Endothelial cell of umbilical vein (primary cell): ENCODE data around the gene CACTIN. TPM values are rescaled to one million over a fixed set of nuclear protein-coding genes. Genes with fewer than 3 reads are reported as not detected.

ENCODE experiments used
- BruUV-seq: library from RNA; stranded (reverse); fragments of 400-500 nt; replicated peaks from 2 replicates; lab custom pipeline; 2021; lab: Mats Ljungman, UMichigan
- CTCF ChIA-PET: fragments of 300-600, 350-600 bp; sonication (Branson Sonifier 250); formaldehyde crosslinking; loops from one replicate; lab custom pipeline; 2021; ENCODE audit warnings: antibody characterized with exemption, inconsistent platforms; lab: Charles Lee
- POLR2A ChIA-PET: fragments of 300-600, 350-600 bp; sonication (Branson Sonifier 250); formaldehyde crosslinking; loops from one replicate; lab custom pipeline; 2021; ENCODE audit warnings: antibody characterized with exemption, inconsistent platforms; lab: Charles Lee
- DNase-seq: peaks from one replicate; pipeline ENCODE4 v3.0.0-alpha.2; 2011; ENCODE audit warnings: low read depth, low spot score
- FAIRE-seq: peaks from 2 replicates; lab custom pipeline; 2011; peaks lifted over from hg19 to GRCh38; lab: Jason Lieb, UNC
- H2AFZ ChIP-seq: 2 replicates; pipeline ENCODE4 v1.6.0; 2012; ENCODE audit warnings: low read depth, low read length, control low read depth, inconsistent platforms
- H3K27ac ChIP-seq: 2 replicates; pipeline ENCODE4 v1.5.1; 2011; ENCODE audit warnings: low read depth, mild to moderate bottlenecking, control low read depth, low read length, moderate library complexity; ENCODE audit not compliant: insufficient read depth
- H3K27me3 ChIP-seq, 2 experiments: 2 replicates each; pipeline versions ENCODE4 v1.6.0 to v1.6.1; 2011; ENCODE audit warnings: low read length in 2 of 2, mixed read lengths in 1 of 2; ENCODE audit not compliant: control insufficient read depth in 2 of 2, insufficient read depth in 2 of 2
- H3K36me3 ChIP-seq, 2 experiments: 2 replicates in 1 of 2; 3 replicates in 1 of 2; pipeline ENCODE4 v1.5.1; 2011; ENCODE audit warnings: low read length in 2 of 2, mild to moderate bottlenecking in 1 of 2, moderate library complexity in 1 of 2; ENCODE audit not compliant: control insufficient read depth in 2 of 2, insufficient read depth in 2 of 2; ENCODE audit errors: extremely low read depth in 1 of 2
- H3K4me1 ChIP-seq: 3 replicates; pipeline ENCODE4 v1.5.1; 2011; ENCODE audit warnings: mild to moderate bottlenecking, low read length; ENCODE audit not compliant: control insufficient read depth, insufficient read depth; ENCODE audit errors: extremely low read depth
- H3K4me2 ChIP-seq: 2 replicates; pipeline ENCODE4 v1.6.1; 2011; ENCODE audit warnings: low read length, control low read depth, mixed read lengths; ENCODE audit not compliant: insufficient read depth
- H3K4me3 ChIP-seq, 3 experiments: fragments of 200-600 bp in 1 of 3; sonication (generic), shearing (Covaris generic) in 1 of 3; replicated peaks in 1 of 3; 2 replicates each; pipeline ENCODE4 v1.5.1; 2011 to 2016; ENCODE audit warnings: control low read depth in 3 of 3, low read length in 3 of 3, mild to moderate bottlenecking in 2 of 3, inconsistent platforms in 1 of 3, low read depth in 1 of 3, moderate library complexity in 1 of 3; ENCODE audit not compliant: insufficient read depth in 1 of 3
- H3K79me2 ChIP-seq: 2 replicates; pipeline ENCODE4 v1.6.0; 2012; ENCODE audit warnings: low read length, inconsistent platforms; ENCODE audit not compliant: control insufficient read depth, insufficient read depth
- H3K9ac ChIP-seq: replicated peaks from 2 replicates; pipeline ENCODE3; 2011; ENCODE audit warnings: low read length, control low read depth; ENCODE audit not compliant: insufficient read depth; ENCODE audit errors: extremely low read depth
- H3K9me1 ChIP-seq: replicated peaks from 3 replicates; pipeline ENCODE4 v1.6.0; 2011; ENCODE audit warnings: mild to moderate bottlenecking, low read length; ENCODE audit not compliant: control insufficient read depth, insufficient read depth; ENCODE audit errors: extremely low read depth
- H3K9me3 ChIP-seq: replicated peaks from 2 replicates; pipeline ENCODE4 v1.5.1; 2012; ENCODE audit warnings: low read length, inconsistent platforms; ENCODE audit not compliant: control insufficient read depth, insufficient read depth
- H4K20me1 ChIP-seq: replicated peaks from 2 replicates; pipeline ENCODE3; 2011; ENCODE audit warnings: mild to moderate bottlenecking, low read length; ENCODE audit not compliant: control insufficient read depth, insufficient read depth; ENCODE audit errors: extremely low read depth
- EZH2 ChIP-seq: IDR thresholded peaks from 2 replicates; pipeline ENCODE4 v1.6.1; 2012; ENCODE audit warnings: borderline replicate concordance, low read depth, mild to moderate bottlenecking, moderate library complexity, low read length, inconsistent platforms; ENCODE audit not compliant: severe bottlenecking
- FOS ChIP-seq: IDR thresholded peaks from 2 replicates; pipeline ENCODE4 v1.6.1; 2011; ENCODE audit warnings: mild to moderate bottlenecking, low read length, moderate library complexity, borderline replicate concordance; ENCODE audit not compliant: insufficient read depth
- GATA2 ChIP-seq: IDR thresholded peaks from 2 replicates; pipeline ENCODE4 v1.7.0; 2011; ENCODE audit warnings: low read depth, mild to moderate bottlenecking, moderate library complexity, mixed read lengths, low read length; ENCODE audit not compliant: insufficient read length, insufficient read depth
- JUN ChIP-seq: IDR thresholded peaks from 2 replicates; pipeline ENCODE4 v1.6.1; 2011; ENCODE audit warnings: borderline replicate concordance, low read depth; ENCODE audit not compliant: insufficient read length, insufficient read depth
- MYC ChIP-seq: IDR thresholded peaks from one replicate; pipeline ENCODE4 v1.6.1; 2011; ENCODE audit warnings: mild to moderate bottlenecking, low read depth, low read length
- POLR2A ChIP-seq: IDR thresholded peaks from 2 replicates; pipeline ENCODE4 v1.6.1; 2012; ENCODE audit warnings: low read depth, mild to moderate bottlenecking, control low read depth, low read length
- POLR2AphosphoS5 ChIP-seq: IDR thresholded peaks from 2 replicates; pipeline ENCODE4 v1.6.1; 2012; ENCODE audit warnings: low read depth, mild to moderate bottlenecking, control low read depth, low read length, moderate library complexity; ENCODE audit not compliant: insufficient read depth
- dilution Hi-C: fragments of 300-500 bp; cut with MboI; formaldehyde crosslinking; loops from one replicate; pipeline ENCODE4 v1.15.0; 2019; ENCODE audit warnings: low sequenced_read_pairs; ENCODE audit not compliant: extremely low pct_ligation_motif_present
- intact Hi-C: fragments of 100-400 bp; cut with micrococcal nuclease; formaldehyde crosslinking; loops from one replicate; pipeline ENCODE4 v1.10.0; 2022
- polyA plus RNA-seq, 4 experiments: library from polyadenylated mRNA; depleted of rRNA in 3 of 4; stranded (reverse) in 3 of 4; unstranded in 1 of 4; fragments of >200 nt; gene quantifications; 2 replicates each; pipeline versions ENCODE4 v1.2.1 to v1.2.3, GENCODE V29; 2011 to 2012; ENCODE audit warnings: missing spikeins in 1 of 4
- total RNA-seq: library from RNA; stranded (reverse); gene quantifications from 2 replicates; pipeline ENCODE4 v1.2.3, GENCODE V29; 2021
- TF ChIP-seq, protein P1 (sequence below), 2 donors: IDR thresholded peaks; 1 replicate in 1 of 2; 2 replicates in 1 of 2; pipeline ENCODE4 v1.5.1; 2011; ENCODE audit warnings: low read length in 2 of 2, mild to moderate bottlenecking in 2 of 2, moderate library complexity in 2 of 2, control low read depth in 1 of 2, inconsistent platforms in 1 of 2, low read depth in 1 of 2; ENCODE audit not compliant: insufficient read depth in 1 of 2; ENCODE audit errors: extremely low read depth in 1 of 2
- TF ChIP-seq, protein P2 (sequence below): IDR thresholded peaks from 2 replicates; pipeline ENCODE4 v1.6.1; 2011; ENCODE audit not compliant: insufficient read depth, insufficient read length

Gene CACTIN
- total and polyA plus RNA-seq, 2 donors (not counting 3 experiments of a cell fraction or from before 2014, with no cell fraction given) = 29.7 to 36.1 TPM

DNA sequence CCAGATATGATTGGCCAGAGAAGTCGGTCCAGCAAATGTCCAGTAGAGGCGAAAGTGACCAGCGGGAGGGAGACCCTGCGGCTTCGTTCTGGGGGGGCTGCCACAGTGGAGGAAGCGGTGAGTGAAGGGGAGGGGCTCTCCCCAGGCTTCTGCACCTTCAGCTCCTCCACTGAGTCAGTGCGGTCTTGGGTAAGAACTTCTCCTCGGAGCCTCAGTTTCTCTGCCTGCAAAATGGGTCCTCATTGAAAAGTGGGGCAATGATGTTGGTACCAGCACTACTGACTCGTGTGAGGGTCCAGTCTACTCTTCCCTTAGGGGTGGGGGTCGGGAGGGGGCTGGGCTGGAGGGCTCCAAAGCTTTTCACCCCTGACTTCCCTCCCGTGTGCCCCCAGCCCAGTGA is 37.2 kb downstream of the CACTIN start:
- Histone ChIP-seq H3K27ac (no peak overlapping the region), H3K9me1 (no peaks in the 10 kb centered on the region), H3K79me2 (no peaks in the 10 kb centered on the region), H3K27me3 (peaks cover 0 to 2% of the 10 kb centered on the region in 2 experiments), H3K9me3 (no peaks in the 10 kb centered on the region), H2AFZ (no peak overlapping the region), H3K9ac (no peak overlapping the region), H4K20me1 (no peaks in the 10 kb centered on the region), H3K36me3 (no peaks in the 10 kb centered on the region), H3K4me3 (no peak overlapping the region), H3K4me1 (peaks cover 5% of the 10 kb centered on the region), H3K4me2 (no peak overlapping the region)
- TF ChIP-seq POLR2A = no peak
- no peak for TF ChIP-seq EZH2
- TF ChIP-seq JUN = no peak
- no peak for TF ChIP-seq POLR2AphosphoS5
- no peak for TF ChIP-seq GATA2
- no peak for TF ChIP-seq FOS
- TF ChIP-seq, protein P1, sequence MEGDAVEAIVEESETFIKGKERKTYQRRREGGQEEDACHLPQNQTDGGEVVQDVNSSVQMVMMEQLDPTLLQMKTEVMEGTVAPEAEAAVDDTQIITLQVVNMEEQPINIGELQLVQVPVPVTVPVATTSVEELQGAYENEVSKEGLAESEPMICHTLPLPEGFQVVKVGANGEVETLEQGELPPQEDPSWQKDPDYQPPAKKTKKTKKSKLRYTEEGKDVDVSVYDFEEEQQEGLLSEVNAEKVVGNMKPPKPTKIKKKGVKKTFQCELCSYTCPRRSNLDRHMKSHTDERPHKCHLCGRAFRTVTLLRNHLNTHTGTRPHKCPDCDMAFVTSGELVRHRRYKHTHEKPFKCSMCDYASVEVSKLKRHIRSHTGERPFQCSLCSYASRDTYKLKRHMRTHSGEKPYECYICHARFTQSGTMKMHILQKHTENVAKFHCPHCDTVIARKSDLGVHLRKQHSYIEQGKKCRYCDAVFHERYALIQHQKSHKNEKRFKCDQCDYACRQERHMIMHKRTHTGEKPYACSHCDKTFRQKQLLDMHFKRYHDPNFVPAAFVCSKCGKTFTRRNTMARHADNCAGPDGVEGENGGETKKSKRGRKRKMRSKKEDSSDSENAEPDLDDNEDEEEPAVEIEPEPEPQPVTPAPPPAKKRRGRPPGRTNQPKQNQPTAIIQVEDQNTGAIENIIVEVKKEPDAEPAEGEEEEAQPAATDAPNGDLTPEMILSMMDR (IDR thresholded peaks at IDR 0.05; ENCODE audit: extremely low read depth in 1 of 2, insufficient read depth in 1 of 2, low read depth in 1 of 2, low read length in 2 of 2) = no peak
- no peak for TF ChIP-seq MYC
- TF ChIP-seq, protein P2, sequence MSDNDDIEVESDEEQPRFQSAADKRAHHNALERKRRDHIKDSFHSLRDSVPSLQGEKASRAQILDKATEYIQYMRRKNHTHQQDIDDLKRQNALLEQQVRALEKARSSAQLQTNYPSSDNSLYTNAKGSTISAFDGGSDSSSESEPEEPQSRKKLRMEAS = no peak
- no peak for DNase-seq
- intact Hi-C loops = no loop called here
- ChIA-PET POLR2A (no interaction called here), CTCF (no interaction called here)
- no TSS peak for BruUV-seq
- dilution Hi-C loops = no loop called here
- no peak for FAIRE-seq
